ENCODE measurements around the gene BEND6. TPM values are rescaled to one million over a fixed set of nuclear protein-coding genes. Genes with fewer than 3 reads are reported as not detected.

Gene BEND6
- polyA plus RNA-seq, 1 donor from 2014 or later, result 8.6 TPM

DNA sequence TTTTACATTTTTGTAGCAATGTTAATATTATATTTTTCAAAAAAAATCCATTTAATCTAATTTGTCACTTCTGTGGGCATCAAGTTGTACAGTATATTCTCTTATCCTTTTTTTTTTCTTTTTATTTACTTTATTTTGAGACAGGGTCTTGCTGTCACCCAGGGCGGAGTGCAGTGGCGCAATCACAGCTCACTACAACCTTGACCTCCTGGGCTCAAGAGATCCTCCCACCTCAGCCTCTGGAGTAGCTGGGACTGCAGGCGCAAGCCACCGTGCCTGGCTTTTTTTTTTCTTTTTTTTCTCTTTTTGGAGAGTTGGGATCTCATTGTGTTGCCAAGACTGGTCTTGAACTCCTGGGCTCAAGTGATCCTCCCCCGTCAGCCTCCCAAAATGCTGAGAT, 14.4 kb upstream of the BEND6 start:
- Histone ChIP-seq H3K27me3 (ENCODE audit: insufficient read depth, low read depth, low read length) (no peaks in the 10 kb centered on the region), H3K4me2 (ENCODE audit: low read length) (no peak overlapping the region), H3K9me3 (ENCODE audit: low read length) (no peaks in the 10 kb centered on the region), H3K4me3 (ENCODE audit: low read length) (no peak overlapping the region), H3F3A (ENCODE audit: insufficient read depth, low read length, poor library complexity, severe bottlenecking) (no peaks in the 10 kb centered on the region), H3K9ac (ENCODE audit: low read length) (no peak overlapping the region), H2AFZ (ENCODE audit: low read depth, low read length) (no peak overlapping the region), H3K9me2 (ENCODE audit: insufficient read depth, low read length) (no peaks in the 10 kb centered on the region), H3K36me3 (ENCODE audit: insufficient read depth, low read length) (no peaks in the 10 kb centered on the region), H3K27ac (ENCODE audit: low read length) (no peak overlapping the region), H4K20me1 (ENCODE audit: insufficient read depth) (no peaks in the 10 kb centered on the region), H3K79me2 (replicated peaks; ENCODE audit: insufficient read depth, low read length) (no peaks in the 10 kb centered on the region)
- TF ChIP-seq CTCF (IDR thresholded peaks at IDR 0.05; ENCODE audit: poor library complexity, severe bottlenecking), result no peak
- no peak for TF ChIP-seq EP300 (conservative IDR thresholded peaks at IDR 0.05; ENCODE audit: poor library complexity, severe bottlenecking)
- TF ChIP-seq POLR2AphosphoS5 (IDR thresholded peaks at IDR 0.05), result no peak
- no peak for TF ChIP-seq RAD21 (conservative IDR thresholded peaks at IDR 0.05)
- no peak for TF ChIP-seq EZH2 (IDR thresholded peaks at IDR 0.05; ENCODE audit: borderline replicate concordance, insufficient read depth, low read length, poor library complexity, severe bottlenecking)
- no peak for TF ChIP-seq MXI1 (conservative IDR thresholded peaks at IDR 0.05; ENCODE audit: poor library complexity, severe bottlenecking)
- no peak for TF ChIP-seq TAF1 (IDR thresholded peaks at IDR 0.05; ENCODE audit: low read depth)
- TF ChIP-seq SMC3 (conservative IDR thresholded peaks at IDR 0.05; ENCODE audit: poor library complexity), result no peak
- TF ChIP-seq, protein P1, sequence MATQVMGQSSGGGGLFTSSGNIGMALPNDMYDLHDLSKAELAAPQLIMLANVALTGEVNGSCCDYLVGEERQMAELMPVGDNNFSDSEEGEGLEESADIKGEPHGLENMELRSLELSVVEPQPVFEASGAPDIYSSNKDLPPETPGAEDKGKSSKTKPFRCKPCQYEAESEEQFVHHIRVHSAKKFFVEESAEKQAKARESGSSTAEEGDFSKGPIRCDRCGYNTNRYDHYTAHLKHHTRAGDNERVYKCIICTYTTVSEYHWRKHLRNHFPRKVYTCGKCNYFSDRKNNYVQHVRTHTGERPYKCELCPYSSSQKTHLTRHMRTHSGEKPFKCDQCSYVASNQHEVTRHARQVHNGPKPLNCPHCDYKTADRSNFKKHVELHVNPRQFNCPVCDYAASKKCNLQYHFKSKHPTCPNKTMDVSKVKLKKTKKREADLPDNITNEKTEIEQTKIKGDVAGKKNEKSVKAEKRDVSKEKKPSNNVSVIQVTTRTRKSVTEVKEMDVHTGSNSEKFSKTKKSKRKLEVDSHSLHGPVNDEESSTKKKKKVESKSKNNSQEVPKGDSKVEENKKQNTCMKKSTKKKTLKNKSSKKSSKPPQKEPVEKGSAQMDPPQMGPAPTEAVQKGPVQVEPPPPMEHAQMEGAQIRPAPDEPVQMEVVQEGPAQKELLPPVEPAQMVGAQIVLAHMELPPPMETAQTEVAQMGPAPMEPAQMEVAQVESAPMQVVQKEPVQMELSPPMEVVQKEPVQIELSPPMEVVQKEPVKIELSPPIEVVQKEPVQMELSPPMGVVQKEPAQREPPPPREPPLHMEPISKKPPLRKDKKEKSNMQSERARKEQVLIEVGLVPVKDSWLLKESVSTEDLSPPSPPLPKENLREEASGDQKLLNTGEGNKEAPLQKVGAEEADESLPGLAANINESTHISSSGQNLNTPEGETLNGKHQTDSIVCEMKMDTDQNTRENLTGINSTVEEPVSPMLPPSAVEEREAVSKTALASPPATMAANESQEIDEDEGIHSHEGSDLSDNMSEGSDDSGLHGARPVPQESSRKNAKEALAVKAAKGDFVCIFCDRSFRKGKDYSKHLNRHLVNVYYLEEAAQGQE (IDR thresholded peaks at IDR 0.05; ENCODE audit: borderline replicate concordance), result no peak

DNA sequence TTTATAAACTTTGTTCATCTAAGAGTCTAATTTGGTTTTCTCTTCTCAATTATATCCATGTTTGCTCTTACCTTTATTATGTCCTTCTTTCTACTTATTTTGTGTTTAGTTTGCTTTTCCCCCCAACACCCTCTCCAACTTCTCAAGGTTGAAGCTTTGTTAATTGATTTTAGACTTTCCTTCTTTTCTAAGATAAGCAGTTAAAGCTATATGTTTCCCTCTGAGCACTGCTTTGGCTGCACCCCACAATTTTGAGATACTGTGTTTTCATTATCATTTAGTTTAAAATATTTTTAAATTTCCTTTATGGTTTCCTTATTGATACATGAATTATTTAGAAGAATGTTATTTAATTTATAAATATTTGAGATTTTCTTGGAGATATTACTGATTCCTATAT, 13.9 kb upstream of the BEND6 start:
- Histone ChIP-seq H4K20me1 (ENCODE audit: insufficient read depth) (no peaks in the 10 kb centered on the region), H2AFZ (ENCODE audit: low read depth, low read length) (no peak overlapping the region)
- no peak for TF ChIP-seq SMC3 (conservative IDR thresholded peaks at IDR 0.05; ENCODE audit: poor library complexity)
- TF ChIP-seq EP300 (conservative IDR thresholded peaks at IDR 0.05; ENCODE audit: poor library complexity, severe bottlenecking), result no peak
- TF ChIP-seq MXI1 (conservative IDR thresholded peaks at IDR 0.05; ENCODE audit: poor library complexity, severe bottlenecking), result no peak
- TF ChIP-seq CTCF (IDR thresholded peaks at IDR 0.05; ENCODE audit: poor library complexity, severe bottlenecking), result no peak
- TF ChIP-seq TAF1 (IDR thresholded peaks at IDR 0.05; ENCODE audit: low read depth), result no peak
- TF ChIP-seq POLR2AphosphoS5 (IDR thresholded peaks at IDR 0.05), result no peak
- TF ChIP-seq, protein P1 (IDR thresholded peaks at IDR 0.05; ENCODE audit: borderline replicate concordance), result no peak
- no peak for TF ChIP-seq RAD21 (conservative IDR thresholded peaks at IDR 0.05)
- TF ChIP-seq EZH2 (IDR thresholded peaks at IDR 0.05; ENCODE audit: borderline replicate concordance, insufficient read depth, low read length, poor library complexity, severe bottlenecking), result no peak

More for the DNA sequence above, 13.9 kb upstream of the BEND6 start:
- no peak overlapping the region for H3K4me2 ChIP-seq (ENCODE audit: low read length)
- no peaks in the 10 kb centered on the region for H3K9me3 ChIP-seq (ENCODE audit: low read length)
- H3K4me3 ChIP-seq (ENCODE audit: low read length), result no peak overlapping the region
- no peaks in the 10 kb centered on the region for H3F3A ChIP-seq (ENCODE audit: insufficient read depth, low read length, poor library complexity, severe bottlenecking)
- H3K9ac ChIP-seq (ENCODE audit: low read length), result no peak overlapping the region
- no peaks in the 10 kb centered on the region for H3K27me3 ChIP-seq (ENCODE audit: insufficient read depth, low read depth, low read length)
- H3K36me3 ChIP-seq (ENCODE audit: insufficient read depth, low read length), result no peaks in the 10 kb centered on the region
- H3K79me2 ChIP-seq (replicated peaks; ENCODE audit: insufficient read depth, low read length), result no peaks in the 10 kb centered on the region
- no peaks in the 10 kb centered on the region for H3K9me2 ChIP-seq (ENCODE audit: insufficient read depth, low read length)
- H3K27ac ChIP-seq (ENCODE audit: low read length), result no peak overlapping the region

All from neural cell (in vitro differentiated cells).